ENCODE results near the gene ACP1.

DNA sequence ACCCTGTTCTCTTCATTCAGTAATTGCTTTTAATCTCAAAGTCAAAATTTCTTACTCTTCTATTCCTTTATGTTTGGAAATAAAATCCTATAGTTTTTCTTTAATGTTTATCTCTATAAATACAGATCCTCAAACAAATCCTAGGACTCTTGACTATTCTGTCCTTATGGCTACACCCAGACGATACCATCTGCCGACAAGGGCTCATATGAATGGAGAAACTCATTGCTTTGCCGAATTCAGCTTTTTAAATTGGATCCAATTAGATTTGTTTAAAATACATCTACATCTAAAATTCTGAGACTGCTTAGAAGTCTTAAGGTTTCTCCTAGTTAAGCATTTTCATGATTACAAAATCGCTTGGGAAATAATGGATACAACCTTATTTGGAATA, 14.2 kb downstream of the ACP1 start:
- TF ChIP-seq POLR2A (IDR thresholded peaks at IDR 0.05) (no peak), POLR2AphosphoS5 (IDR thresholded peaks at IDR 0.05) (no peak)
